Measurements from ENCODE around the gene UST. TPM values are rescaled to one million over a fixed set of nuclear protein-coding genes. Genes with fewer than 3 reads are reported as not detected.

Gene UST
- total RNA-seq, 1 experiment from 2014 or later, result 6.1 TPM

GRCh38 chr6:148771896-148772554 lies 25.2 kb downstream of the UST start:
- Histone ChIP-seq H4K20me1 (ENCODE audit: insufficient read depth) (no peaks in the 10 kb centered on the region), H2AFZ (ENCODE audit: low read depth, low read length, poor library complexity, severe bottlenecking) (no peak overlapping the region), H3K4me1 (ENCODE audit: control insufficient read depth in 1 of 2, insufficient read depth in 2 of 2, low read length in 2 of 2) (peaks cover 0 to 6% of the 10 kb centered on the region in 2 experiments; a peak in 1 of 4 replicates), H3K9me3 (ENCODE audit: control insufficient read depth in 1 of 2, insufficient read depth in 1 of 2, low read depth in 1 of 2, low read length in 2 of 2) (no peaks in the 10 kb centered on the region), H3K36me3 (ENCODE audit: control insufficient read depth in 1 of 2, insufficient read depth in 2 of 2, low read length in 2 of 2) (no peaks in the 10 kb centered on the region), H3K9ac (ENCODE audit: low read length) (no peak overlapping the region), H3K27ac (ENCODE audit: low read depth, low read length) (no peak overlapping the region), H3K4me3 (replicated peaks in 1 of 2; ENCODE audit: low read depth in 1 of 2, low read length in 2 of 2) (no peak overlapping the region), H3K4me2 (ENCODE audit: low read length) (no peak overlapping the region), H3K79me2 (ENCODE audit: insufficient read depth, low read length) (no peaks in the 10 kb centered on the region), H3K9me2 (ENCODE audit: insufficient read depth) (no peaks in the 10 kb centered on the region), H3K27me3 (ENCODE audit: insufficient read depth, low read length) (no peaks in the 10 kb centered on the region)
- BruUV-seq (replicated peaks), result no TSS peak
- TF ChIP-seq ATF3 (IDR thresholded peaks at IDR 0.05) (no peak), ELF1 (IDR thresholded peaks at IDR 0.05; ENCODE audit: borderline replicate concordance, low read depth) (no peak), SP1 (IDR thresholded peaks at IDR 0.05; ENCODE audit: low read depth) (no peak), CEBPB (IDR thresholded peaks at IDR 0.05; ENCODE audit: low read depth) (no peak), EZH2phosphoT487 (IDR thresholded peaks at IDR 0.05; ENCODE audit: borderline replicate concordance) (no peak)
- CTCF ChIA-PET, result no interaction called here
- intact Hi-C loops (cut with micrococcal nuclease), result loop anchor here (10.0 kb wide), 1 partner anchor 707 kb away; no protein-coding TSS in a partner anchor
- POLR2A ChIA-PET, result no interaction called here
- no peak for DNase-seq (ENCODE audit: low read depth, low spot score)
- RAD21 ChIA-PET (ENCODE audit: low non-redundant PET in 1 of 2, low total read pairs in 2 of 2, uncharacterized antibody in 2 of 2, unreplicated experiment in 2 of 2), result no interaction called here
- no peak for ATAC-seq

- H3K9ac ChIP-seq (ENCODE audit: low read length), result no peak overlapping the region
- H3K4me2 ChIP-seq (ENCODE audit: low read length), result no peak overlapping the region
- ChIA-PET POLR2A (no interaction called here), CTCF (no interaction called here), RAD21 (ENCODE audit: low non-redundant PET in 1 of 2, low total read pairs in 2 of 2, uncharacterized antibody in 2 of 2, unreplicated experiment in 2 of 2) (no interaction called here)
- peaks cover 0 to 6% of the 10 kb centered on the region in 2 experiments; a peak in 1 of 4 replicates for H3K4me1 ChIP-seq (ENCODE audit: control insufficient read depth in 1 of 2, insufficient read depth in 2 of 2, low read length in 2 of 2)
- TF ChIP-seq JUND (IDR thresholded peaks at IDR 0.05) (no peak), EGR1 (IDR thresholded peaks at IDR 0.05; ENCODE audit: low read depth) (no peak), EZH2 (IDR thresholded peaks at IDR 0.05) (no peak), RAD21 (IDR thresholded peaks at IDR 0.05; ENCODE audit: low read depth) (no peak), ATF3 (IDR thresholded peaks at IDR 0.05) (no peak), SIN3A (IDR thresholded peaks at IDR 0.05; ENCODE audit: low read depth) (no peak), POLR2AphosphoS5 (IDR thresholded peaks at IDR 0.05; ENCODE audit: low read depth, low read length) (no peak), MAX (IDR thresholded peaks at IDR 0.05) (no peak), YY1 (IDR thresholded peaks at IDR 0.05; ENCODE audit: extremely low read depth, insufficient replicate concordance, low read depth, low read length) (no peak), TCF7L2 (IDR thresholded peaks at IDR 0.05; ENCODE audit: borderline replicate concordance, extremely low read depth, insufficient read depth, insufficient read length) (no peak)
- no peaks in the 10 kb centered on the region for H3K9me3 ChIP-seq (ENCODE audit: control insufficient read depth in 1 of 2, insufficient read depth in 1 of 2, low read depth in 1 of 2, low read length in 2 of 2)
- ATAC-seq (no peak), DNase-seq (ENCODE audit: low read depth, low spot score) (no peak)
- no peaks in the 10 kb centered on the region for H3K36me3 ChIP-seq (ENCODE audit: control insufficient read depth in 1 of 2, insufficient read depth in 2 of 2, low read length in 2 of 2)
- no peaks in the 10 kb centered on the region for H3K9me2 ChIP-seq (ENCODE audit: insufficient read depth)
- no peaks in the 10 kb centered on the region for H3K79me2 ChIP-seq (ENCODE audit: insufficient read depth, low read length)
- H3K4me3 ChIP-seq (replicated peaks in 1 of 2; ENCODE audit: low read depth in 1 of 2, low read length in 2 of 2), result no peak overlapping the region
- intact Hi-C loops (cut with micrococcal nuclease), result loop anchor here (10.0 kb wide), 1 partner anchor 710 kb away; no protein-coding TSS in a partner anchor
- no peaks in the 10 kb centered on the region for H4K20me1 ChIP-seq (ENCODE audit: insufficient read depth)
- no peaks in the 10 kb centered on the region for H3K27me3 ChIP-seq (ENCODE audit: insufficient read depth, low read length)
- no peak overlapping the region for H3K27ac ChIP-seq (ENCODE audit: low read depth, low read length)
- no TSS peak for BruUV-seq (replicated peaks)
- H2AFZ ChIP-seq (ENCODE audit: low read depth, low read length, poor library complexity, severe bottlenecking), result no peak overlapping the region
Observed at GRCh38 chr6:148775161-148775560, 28.3 kb downstream of the UST start.
